ENCODE measurements around the gene EDC3. TPM values are rescaled to one million over a fixed set of nuclear protein-coding genes. Genes with fewer than 3 reads are reported as not detected.
A peak's percentile ranks its signal among the peaks of the same experiment; 100 is the strongest.

Gene EDC3
- total and polyA plus RNA-seq, 7 donors: 7.8 to 24.1 (median 19.6) TPM

- Histone ChIP-seq H3K9me3 (no peaks in the 10 kb centered on the region), H3K27me3 (ENCODE audit: insufficient read depth in 3 of 3, low read length in 2 of 3) (no peaks in the 10 kb centered on the region), H3K36me3 (ENCODE audit: insufficient read depth in 1 of 2, low read depth in 1 of 2) (peaks cover 10 to 32% of the 10 kb centered on the region in 2 donors), H3K27ac (peak overlapping the region; percentile 100), H3K4me3 (peak overlapping the region; percentile 99), H3K4me1 (peaks cover 39% of the 10 kb centered on the region)
- TF ChIP-seq, protein P1, sequence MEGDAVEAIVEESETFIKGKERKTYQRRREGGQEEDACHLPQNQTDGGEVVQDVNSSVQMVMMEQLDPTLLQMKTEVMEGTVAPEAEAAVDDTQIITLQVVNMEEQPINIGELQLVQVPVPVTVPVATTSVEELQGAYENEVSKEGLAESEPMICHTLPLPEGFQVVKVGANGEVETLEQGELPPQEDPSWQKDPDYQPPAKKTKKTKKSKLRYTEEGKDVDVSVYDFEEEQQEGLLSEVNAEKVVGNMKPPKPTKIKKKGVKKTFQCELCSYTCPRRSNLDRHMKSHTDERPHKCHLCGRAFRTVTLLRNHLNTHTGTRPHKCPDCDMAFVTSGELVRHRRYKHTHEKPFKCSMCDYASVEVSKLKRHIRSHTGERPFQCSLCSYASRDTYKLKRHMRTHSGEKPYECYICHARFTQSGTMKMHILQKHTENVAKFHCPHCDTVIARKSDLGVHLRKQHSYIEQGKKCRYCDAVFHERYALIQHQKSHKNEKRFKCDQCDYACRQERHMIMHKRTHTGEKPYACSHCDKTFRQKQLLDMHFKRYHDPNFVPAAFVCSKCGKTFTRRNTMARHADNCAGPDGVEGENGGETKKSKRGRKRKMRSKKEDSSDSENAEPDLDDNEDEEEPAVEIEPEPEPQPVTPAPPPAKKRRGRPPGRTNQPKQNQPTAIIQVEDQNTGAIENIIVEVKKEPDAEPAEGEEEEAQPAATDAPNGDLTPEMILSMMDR (IDR thresholded peaks at IDR 0.05): no peak
- ATAC-seq (peak; percentile 32 to 62 (median 60)), DNase-seq (peak; percentile 79 to 87)
- WGBS, 3 donors: 1% methylated on average over 17 to 18 of the region's 18 CpGs
- intact Hi-C loops (cut with DNase I): no loop called here
Observed at GRCh38 chr15:74616366-74616939, 79.4 kb downstream of the EDC3 start.

- Histone ChIP-seq H3K9me3 (no peaks in the 10 kb centered on the region), H3K27me3 (ENCODE audit: insufficient read depth in 3 of 3, low read length in 2 of 3) (no peaks in the 10 kb centered on the region), H3K4me3 (peak within 1 kb of the TSS; percentile 99), H3K36me3 (ENCODE audit: insufficient read depth in 1 of 2, low read depth in 1 of 2) (peaks cover 8 to 25% of the 10 kb centered on the region in 2 donors), H3K27ac (peak within 1 kb of the TSS; percentile 100), H3K4me1 (peaks cover 38% of the 10 kb centered on the region)
- 0 to 1% (median 0%) methylated on average over 55 to 91 of the region's 91 CpGs for WGBS, 3 donors
- intact Hi-C loops (cut with DNase I): loop anchor here in 1 of 2 donors (1.0 to 2.0 kb wide), 2 partner anchors 69 to 73 kb away; no protein-coding TSS in a partner anchor
- ATAC-seq (peak; percentile 88 to 90 (median 90)), DNase-seq (peak; percentile 97 to 98)
- TF ChIP-seq, protein P1 (IDR thresholded peaks at IDR 0.05): no peak
Observed at GRCh38 chr15:74615508-74616365, 80.1 kb downstream of the EDC3 start, which contains the start of gene CLK3. CLK3 (plus strand) TSS chr15:74615836; CDS start chr15:74619197, 3,361 bp downstream.

DNA sequence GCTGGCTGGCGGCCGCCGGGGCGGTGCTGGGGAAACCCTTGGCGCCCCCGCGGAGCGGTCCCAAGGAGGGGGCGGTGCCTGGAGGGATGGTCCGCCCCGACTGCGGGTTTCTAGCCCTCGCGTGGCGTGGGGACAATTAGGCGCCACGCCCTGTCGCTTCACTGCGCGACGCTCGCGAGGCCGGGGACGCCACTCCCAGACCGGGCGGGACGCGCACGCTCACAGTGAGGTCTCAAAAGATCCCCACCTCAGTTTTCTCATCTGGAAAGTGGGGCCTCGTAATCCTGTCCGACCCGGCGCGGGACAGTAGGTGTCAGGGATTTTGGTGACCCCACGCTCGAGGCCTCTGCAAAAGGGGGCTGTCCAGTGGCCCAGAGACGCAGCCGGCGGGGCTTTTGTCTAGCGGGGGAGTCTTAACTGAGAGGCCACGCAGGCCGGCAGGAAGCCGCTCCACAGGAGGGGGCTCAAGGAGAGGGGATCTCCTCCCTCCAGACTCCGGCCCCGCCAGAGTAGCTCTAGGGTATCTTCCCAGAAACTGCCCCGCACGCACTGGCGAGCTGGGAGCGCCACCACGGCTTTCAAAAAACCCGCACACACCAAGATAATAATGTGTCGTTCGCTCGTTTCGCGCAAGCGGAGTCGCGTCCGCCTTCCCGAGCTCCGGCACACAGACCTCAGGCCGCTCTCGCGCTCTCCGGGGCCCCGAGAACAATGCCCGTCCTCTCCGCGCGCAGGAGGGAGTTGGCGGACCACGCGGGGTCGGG, 80.9 kb downstream of the EDC3 start:
- intact Hi-C loops (cut with DNase I): loop anchor here (1.0 to 5.0 kb wide), 3 partner anchors 69 to 73 kb away; partner anchors contain the start of gene ARID3B (in 1 of the 2)
- peaks cover 30% of the 10 kb centered on the region for H3K4me1 ChIP-seq
- WGBS, 3 donors: 0% methylated on average over 60 to 76 of the region's 76 CpGs
- peaks cover 3 to 16% of the 10 kb centered on the region in 2 donors for H3K36me3 ChIP-seq (ENCODE audit: insufficient read depth in 1 of 2, low read depth in 1 of 2)
- peak overlapping the region; percentile 100 for H3K27ac ChIP-seq
- H3K4me3 ChIP-seq: peak overlapping the region; percentile 99
- H3K9me3 ChIP-seq: no peaks in the 10 kb centered on the region
- peak; percentile 88 to 92 for DNase-seq
- peak; percentile 54 to 73 (median 66) for ATAC-seq
- TF ChIP-seq, protein P1 (IDR thresholded peaks at IDR 0.05): no peak
- no peaks in the 10 kb centered on the region for H3K27me3 ChIP-seq (ENCODE audit: insufficient read depth in 3 of 3, low read length in 2 of 3)

- H3K9me3 ChIP-seq: no peaks in the 10 kb centered on the region
- TF ChIP-seq, protein P1 (IDR thresholded peaks at IDR 0.05): no peak
- intact Hi-C loops (cut with DNase I): loop anchor here (2.0 to 5.0 kb wide), 2 partner anchors 71 to 72 kb away; partner anchors contain the start of gene ARID3B (in 1 of the 2)
- DNase-seq: no peak
- peaks cover 1 to 9% of the 10 kb centered on the region in 2 donors for H3K36me3 ChIP-seq (ENCODE audit: insufficient read depth in 1 of 2, low read depth in 1 of 2)
- peak overlapping the region; percentile 99 for H3K4me3 ChIP-seq
- no peaks in the 10 kb centered on the region for H3K27me3 ChIP-seq (ENCODE audit: insufficient read depth in 3 of 3, low read length in 2 of 3)
- H3K4me1 ChIP-seq: peaks cover 26% of the 10 kb centered on the region
- peak overlapping the region; percentile 100 for H3K27ac ChIP-seq
- no peak for ATAC-seq
- WGBS, 3 donors: 32 to 35% (median 32%) methylated on average over 36 to 38 of the region's 38 CpGs
Observed at GRCh38 chr15:74613953-74614743, 81.7 kb downstream of the EDC3 start.

Measured in psoas muscle (tissue), 8 donors.